ENCODE data around the gene POLR1H. TPM values are rescaled to one million over a fixed set of nuclear protein-coding genes. Genes with fewer than 3 reads are reported as not detected.

The POLR1H gene
- total RNA-seq, 1 donor from 2014 or later = 16.8 TPM

GRCh38 chr6:30043744-30044143, 17.3 kb upstream of the POLR1H start:
- peaks cover 4% of the 10 kb centered on the region for H4K20me1 ChIP-seq (ENCODE audit: insufficient read depth, low read length)
- peaks cover 24% of the 10 kb centered on the region for H3K4me1 Mint-ChIP-seq (ENCODE audit: low read depth, unreplicated experiment)
- H3K9ac ChIP-seq (ENCODE audit: low read length) = no peak overlapping the region
- no peak overlapping the region for H3K4me3 Mint-ChIP-seq (ENCODE audit: unreplicated experiment)
- H3K4me2 ChIP-seq (ENCODE audit: low read length) = no peak overlapping the region
- no peaks in the 10 kb centered on the region for H3K9me3 ChIP-seq (ENCODE audit: insufficient read depth, low read depth, low read length)
- no peak for FAIRE-seq
- H3K36me3 Mint-ChIP-seq (ENCODE audit: low read depth, unreplicated experiment) = no peaks in the 10 kb centered on the region
- no peaks in the 10 kb centered on the region for H3K9me3 Mint-ChIP-seq (ENCODE audit: unreplicated experiment)
- H3K27me3 ChIP-seq (ENCODE audit: insufficient read depth, low read length) = no peaks in the 10 kb centered on the region
- H3K4me1 ChIP-seq (ENCODE audit: insufficient read depth, low read length) = peaks cover 13% of the 10 kb centered on the region
- H2AFZ ChIP-seq (ENCODE audit: low read depth, low read length) = no peak overlapping the region
- H3K79me2 ChIP-seq (ENCODE audit: insufficient read depth, low read length) = peaks cover 3% of the 10 kb centered on the region
- no peaks in the 10 kb centered on the region for H3K36me3 ChIP-seq (ENCODE audit: insufficient read depth, low read length)
- H3K4me3 ChIP-seq (ENCODE audit: insufficient read depth, low read depth, low read length) = no peak overlapping the region
- no peak overlapping the region for H3K27ac ChIP-seq (ENCODE audit: low read depth, low read length)
- no peak overlapping the region for H3K27ac Mint-ChIP-seq (ENCODE audit: unreplicated experiment)
- no peaks in the 10 kb centered on the region for H3K27me3 Mint-ChIP-seq (ENCODE audit: low read depth, unreplicated experiment)
- TF ChIP-seq EZH2 (IDR thresholded peaks at IDR 0.05; ENCODE audit: insufficient read depth, low read length) = no peak
- TF ChIP-seq, protein P1, sequence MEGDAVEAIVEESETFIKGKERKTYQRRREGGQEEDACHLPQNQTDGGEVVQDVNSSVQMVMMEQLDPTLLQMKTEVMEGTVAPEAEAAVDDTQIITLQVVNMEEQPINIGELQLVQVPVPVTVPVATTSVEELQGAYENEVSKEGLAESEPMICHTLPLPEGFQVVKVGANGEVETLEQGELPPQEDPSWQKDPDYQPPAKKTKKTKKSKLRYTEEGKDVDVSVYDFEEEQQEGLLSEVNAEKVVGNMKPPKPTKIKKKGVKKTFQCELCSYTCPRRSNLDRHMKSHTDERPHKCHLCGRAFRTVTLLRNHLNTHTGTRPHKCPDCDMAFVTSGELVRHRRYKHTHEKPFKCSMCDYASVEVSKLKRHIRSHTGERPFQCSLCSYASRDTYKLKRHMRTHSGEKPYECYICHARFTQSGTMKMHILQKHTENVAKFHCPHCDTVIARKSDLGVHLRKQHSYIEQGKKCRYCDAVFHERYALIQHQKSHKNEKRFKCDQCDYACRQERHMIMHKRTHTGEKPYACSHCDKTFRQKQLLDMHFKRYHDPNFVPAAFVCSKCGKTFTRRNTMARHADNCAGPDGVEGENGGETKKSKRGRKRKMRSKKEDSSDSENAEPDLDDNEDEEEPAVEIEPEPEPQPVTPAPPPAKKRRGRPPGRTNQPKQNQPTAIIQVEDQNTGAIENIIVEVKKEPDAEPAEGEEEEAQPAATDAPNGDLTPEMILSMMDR (IDR thresholded peaks at IDR 0.05; ENCODE audit: insufficient read depth, low read depth, low read length) = no peak
- no peak for DNase-seq (ENCODE audit: low read depth)

GRCh38 chr6:30044630-30045029, 16.4 kb upstream of the POLR1H start:
- H3K36me3 Mint-ChIP-seq (ENCODE audit: low read depth, unreplicated experiment) = peaks cover 2% of the 10 kb centered on the region
- peaks cover 2% of the 10 kb centered on the region for H3K79me2 ChIP-seq (ENCODE audit: insufficient read depth, low read length)
- H3K27ac Mint-ChIP-seq (ENCODE audit: unreplicated experiment) = peak overlapping the region; percentile 37
- H3K27me3 ChIP-seq (ENCODE audit: insufficient read depth, low read length) = no peaks in the 10 kb centered on the region
- H3K9me3 Mint-ChIP-seq (ENCODE audit: unreplicated experiment) = no peaks in the 10 kb centered on the region
- H3K4me1 Mint-ChIP-seq (ENCODE audit: low read depth, unreplicated experiment) = peaks cover 24% of the 10 kb centered on the region
- TF ChIP-seq, protein P1 (IDR thresholded peaks at IDR 0.05; ENCODE audit: insufficient read depth, low read depth, low read length) = no peak
- TF ChIP-seq EZH2 (IDR thresholded peaks at IDR 0.05; ENCODE audit: insufficient read depth, low read length) = no peak
- H3K36me3 ChIP-seq (ENCODE audit: insufficient read depth, low read length) = no peaks in the 10 kb centered on the region
- no peak for FAIRE-seq
- H3K4me3 Mint-ChIP-seq (ENCODE audit: unreplicated experiment) = no peak overlapping the region
- no peak overlapping the region for H3K4me3 ChIP-seq (ENCODE audit: insufficient read depth, low read depth, low read length)
- no peak overlapping the region for H3K9ac ChIP-seq (ENCODE audit: low read length)
- H4K20me1 ChIP-seq (ENCODE audit: insufficient read depth, low read length) = peaks cover 4% of the 10 kb centered on the region
- no peaks in the 10 kb centered on the region for H3K27me3 Mint-ChIP-seq (ENCODE audit: low read depth, unreplicated experiment)
- H3K27ac ChIP-seq (ENCODE audit: low read depth, low read length) = no peak overlapping the region
- DNase-seq (ENCODE audit: low read depth) = peak; percentile 74
- peak overlapping the region; percentile 59 for H3K4me2 ChIP-seq (ENCODE audit: low read length)
- peaks cover 13% of the 10 kb centered on the region for H3K4me1 ChIP-seq (ENCODE audit: insufficient read depth, low read length)
- H2AFZ ChIP-seq (ENCODE audit: low read depth, low read length) = no peak overlapping the region
- H3K9me3 ChIP-seq (ENCODE audit: insufficient read depth, low read depth, low read length) = no peaks in the 10 kb centered on the region

DNA sequence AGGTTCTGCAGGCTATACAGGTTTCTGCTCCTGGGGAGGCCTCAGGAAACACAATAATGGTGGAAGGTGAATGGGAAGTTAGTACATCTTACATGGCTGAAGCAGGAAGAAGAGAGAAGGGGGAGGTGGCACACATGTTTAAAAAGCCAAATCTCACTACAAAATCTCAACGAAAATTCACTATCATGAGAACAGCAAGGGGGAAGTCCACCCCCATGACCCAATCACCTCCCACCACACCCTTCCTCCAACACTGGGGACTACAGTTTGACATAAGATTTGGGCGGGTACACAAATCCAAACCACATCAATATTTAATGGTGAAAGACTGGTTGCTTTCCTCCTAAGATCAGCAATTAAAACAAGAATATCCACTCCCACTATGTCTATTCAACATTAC, 13.8 kb upstream of the POLR1H start:
- no peak overlapping the region for H3K4me2 ChIP-seq (ENCODE audit: low read length)
- no peaks in the 10 kb centered on the region for H3K79me2 ChIP-seq (ENCODE audit: insufficient read depth, low read length)
- no peak overlapping the region for H2AFZ ChIP-seq (ENCODE audit: low read depth, low read length)
- no peak overlapping the region for H3K4me3 ChIP-seq (ENCODE audit: insufficient read depth, low read depth, low read length)
- no peak overlapping the region for H3K9ac ChIP-seq (ENCODE audit: low read length)
- FAIRE-seq (no peak), DNase-seq (ENCODE audit: low read depth) (no peak)
- peaks cover 2% of the 10 kb centered on the region for H3K36me3 Mint-ChIP-seq (ENCODE audit: low read depth, unreplicated experiment)
- H3K4me1 ChIP-seq (ENCODE audit: insufficient read depth, low read length) = peaks cover 13% of the 10 kb centered on the region
- H3K4me3 Mint-ChIP-seq (ENCODE audit: unreplicated experiment) = no peak overlapping the region
- no peak overlapping the region for H3K27ac ChIP-seq (ENCODE audit: low read depth, low read length)
- TF ChIP-seq EZH2 (IDR thresholded peaks at IDR 0.05; ENCODE audit: insufficient read depth, low read length) = no peak
- TF ChIP-seq, protein P1 (IDR thresholded peaks at IDR 0.05; ENCODE audit: insufficient read depth, low read depth, low read length) = no peak
- H3K27me3 ChIP-seq (ENCODE audit: insufficient read depth, low read length) = no peaks in the 10 kb centered on the region
- no peaks in the 10 kb centered on the region for H3K36me3 ChIP-seq (ENCODE audit: insufficient read depth, low read length)
- H4K20me1 ChIP-seq (ENCODE audit: insufficient read depth, low read length) = peaks cover 4% of the 10 kb centered on the region
- H3K27ac Mint-ChIP-seq (ENCODE audit: unreplicated experiment) = no peak overlapping the region
- no peaks in the 10 kb centered on the region for H3K9me3 Mint-ChIP-seq (ENCODE audit: unreplicated experiment)
- H3K27me3 Mint-ChIP-seq (ENCODE audit: low read depth, unreplicated experiment) = no peaks in the 10 kb centered on the region
- H3K4me1 Mint-ChIP-seq (ENCODE audit: low read depth, unreplicated experiment) = peaks cover 26% of the 10 kb centered on the region
- no peaks in the 10 kb centered on the region for H3K9me3 ChIP-seq (ENCODE audit: insufficient read depth, low read depth, low read length)

Measured in astrocyte (in vitro differentiated cells and primary cell).